Keratinocyte (primary cell): ENCODE data around the gene TSHZ2.

Experiments
- EZH2 ChIP-seq: IDR thresholded peaks from one replicate; pipeline ENCODE4 v1.6.1; 2012; ENCODE audit warnings: inconsistent platforms, mild to moderate bottlenecking, low read length, moderate library complexity
- TF ChIP-seq, protein P1 (sequence below), 3 experiments: IDR thresholded peaks in 1 of 3; conservative IDR thresholded peaks in 1 of 3; optimal IDR thresholded peaks in 1 of 3; 2 replicates in 2 of 3; 3 replicates in 1 of 3; pipeline versions ENCODE3 to v1.5.1; 2011; ENCODE audit warnings: low read length in 3 of 3, mild to moderate bottlenecking in 3 of 3, moderate library complexity in 2 of 3, control low read depth in 1 of 3, inconsistent platforms in 1 of 3; ENCODE audit not compliant: insufficient read depth in 2 of 3; ENCODE audit errors: extremely low read depth in 1 of 3

- TF ChIP-seq, protein P1, sequence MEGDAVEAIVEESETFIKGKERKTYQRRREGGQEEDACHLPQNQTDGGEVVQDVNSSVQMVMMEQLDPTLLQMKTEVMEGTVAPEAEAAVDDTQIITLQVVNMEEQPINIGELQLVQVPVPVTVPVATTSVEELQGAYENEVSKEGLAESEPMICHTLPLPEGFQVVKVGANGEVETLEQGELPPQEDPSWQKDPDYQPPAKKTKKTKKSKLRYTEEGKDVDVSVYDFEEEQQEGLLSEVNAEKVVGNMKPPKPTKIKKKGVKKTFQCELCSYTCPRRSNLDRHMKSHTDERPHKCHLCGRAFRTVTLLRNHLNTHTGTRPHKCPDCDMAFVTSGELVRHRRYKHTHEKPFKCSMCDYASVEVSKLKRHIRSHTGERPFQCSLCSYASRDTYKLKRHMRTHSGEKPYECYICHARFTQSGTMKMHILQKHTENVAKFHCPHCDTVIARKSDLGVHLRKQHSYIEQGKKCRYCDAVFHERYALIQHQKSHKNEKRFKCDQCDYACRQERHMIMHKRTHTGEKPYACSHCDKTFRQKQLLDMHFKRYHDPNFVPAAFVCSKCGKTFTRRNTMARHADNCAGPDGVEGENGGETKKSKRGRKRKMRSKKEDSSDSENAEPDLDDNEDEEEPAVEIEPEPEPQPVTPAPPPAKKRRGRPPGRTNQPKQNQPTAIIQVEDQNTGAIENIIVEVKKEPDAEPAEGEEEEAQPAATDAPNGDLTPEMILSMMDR (optimal IDR thresholded peaks at IDR 0.05 in 1 of 3, IDR thresholded peaks at IDR 0.05 in 1 of 3, conservative IDR thresholded peaks at IDR 0.05 in 1 of 3; ENCODE audit: extremely low read depth in 1 of 3, insufficient read depth in 2 of 3, low read length in 3 of 3), result no peak
- TF ChIP-seq EZH2, result no peak
Measured at GRCh38 chr20:53365539-53366075, 393.4 kb downstream of the TSHZ2 start.
